Stimulated activated memory B cell treated with anti-CD40 and anti-IgM and Interleukin-4, amounts not matched to agents 10 μg/mL and 1 μg/mL and 100 μg/mL, for 72 hours (primary cell): ENCODE measurements around the gene PTPN2.
"Not testable (repeated sequence)": the region's sequence is repeated elsewhere in the genome, so short reads cannot be mapped to it uniquely, and the experiment has no call there.

ENCODE experiments used
- ATAC-seq: fragments of 150-1000 bp; cut with Tn5 transposase; 2 replicates; pipeline ENCODE4 v1.10.0; 2021
- H3K27ac Mint-ChIP-seq: one replicate; pipeline ENCODE4 v1.8.0; 2022; ENCODE audit warnings: mild to moderate bottlenecking, mixed read lengths
- H3K27me3 Mint-ChIP-seq: one replicate; pipeline ENCODE4 v1.8.0; 2022; ENCODE audit warnings: mixed read lengths
- H3K36me3 Mint-ChIP-seq: one replicate; pipeline ENCODE4 v1.8.0; 2022; ENCODE audit warnings: mixed read lengths
- H3K4me1 Mint-ChIP-seq: one replicate; pipeline ENCODE4 v1.8.0; 2022; ENCODE audit warnings: mixed read lengths
- H3K4me3 Mint-ChIP-seq: one replicate; pipeline ENCODE4 v1.8.0; 2022; ENCODE audit warnings: mild to moderate bottlenecking, moderate library complexity, mixed read lengths
- H3K9me3 Mint-ChIP-seq: one replicate; pipeline ENCODE4 v1.8.0; 2022; ENCODE audit warnings: mixed read lengths

Gene PTPN2

GRCh38 chr18:12879840-12880540, 4.0 kb downstream of the PTPN2 start:
- ATAC-seq: no peak
- H3K27ac Mint-ChIP-seq: peak overlapping the region; percentile 81
- H3K9me3 Mint-ChIP-seq: no peaks in the 10 kb centered on the region

GRCh38 chr18:12874992-12875391, 9.0 kb downstream of the PTPN2 start:
- ATAC-seq, H3K4me3 Mint-ChIP-seq, H3K9me3 Mint-ChIP-seq, H3K27me3 Mint-ChIP-seq: not testable (repeated sequence)
- peaks cover 11% of the 10 kb centered on the region for H3K36me3 Mint-ChIP-seq
- peaks cover 43% of the 10 kb centered on the region for H3K4me1 Mint-ChIP-seq
- peak overlapping the region; percentile 72 for H3K27ac Mint-ChIP-seq

More at GRCh38 chr18:12879840-12880540, 4.0 kb downstream of the PTPN2 start:
- Mint-ChIP-seq H3K36me3 (peaks cover 11% of the 10 kb centered on the region), H3K4me1 (peaks cover 77% of the 10 kb centered on the region), H3K4me3 (peak overlapping the region; percentile 57), H3K27me3 (no peaks in the 10 kb centered on the region)

GRCh38 chr18:12873961-12874567, 10.0 kb downstream of the PTPN2 start:
- H3K27me3 Mint-ChIP-seq, H3K4me3 Mint-ChIP-seq, H3K9me3 Mint-ChIP-seq, H3K27ac Mint-ChIP-seq, ATAC-seq: not testable (repeated sequence)
- Mint-ChIP-seq H3K36me3 (peaks cover 11% of the 10 kb centered on the region), H3K4me1 (peaks cover 33% of the 10 kb centered on the region)

- Mint-ChIP-seq H3K27ac (no peak overlapping the region), H3K36me3 (peaks cover 15% of the 10 kb centered on the region), H3K9me3 (no peaks in the 10 kb centered on the region), H3K4me3 (no peak overlapping the region), H3K27me3 (no peaks in the 10 kb centered on the region), H3K4me1 (peaks cover 33% of the 10 kb centered on the region)
- ATAC-seq: no peak
These were observed 11.6 kb downstream of the PTPN2 start for GRCh38 chr18:12872408-12872807.

- ATAC-seq: no peak
- H3K27ac Mint-ChIP-seq: no peak overlapping the region
- H3K9me3 Mint-ChIP-seq: no peaks in the 10 kb centered on the region
- H3K27me3 Mint-ChIP-seq: no peaks in the 10 kb centered on the region
- H3K4me3 Mint-ChIP-seq: no peak overlapping the region
- H3K36me3 Mint-ChIP-seq: peaks cover 6% of the 10 kb centered on the region
- peaks cover 37% of the 10 kb centered on the region for H3K4me1 Mint-ChIP-seq
These were observed 15.5 kb downstream of the PTPN2 start for GRCh38 chr18:12868576-12868975.

GRCh38 chr18:12867441-12868123, 16.5 kb downstream of the PTPN2 start:
- no peak for ATAC-seq
- Mint-ChIP-seq H3K4me3 (no peak overlapping the region), H3K9me3 (no peaks in the 10 kb centered on the region), H3K27ac (peak overlapping the region; percentile 8), H3K4me1 (peaks cover 47% of the 10 kb centered on the region), H3K27me3 (no peaks in the 10 kb centered on the region), H3K36me3 (peaks cover 6% of the 10 kb centered on the region)

GRCh38 chr18:12863687-12864216, 20.3 kb downstream of the PTPN2 start:
- no peaks in the 10 kb centered on the region for H3K27me3 Mint-ChIP-seq
- no peak overlapping the region for H3K27ac Mint-ChIP-seq
- no peaks in the 10 kb centered on the region for H3K9me3 Mint-ChIP-seq
- no peak for ATAC-seq
- peaks cover 84% of the 10 kb centered on the region for H3K4me1 Mint-ChIP-seq
- peaks cover 12% of the 10 kb centered on the region for H3K36me3 Mint-ChIP-seq
- no peak overlapping the region for H3K4me3 Mint-ChIP-seq

GRCh38 chr18:12862874-12863482, 21.1 kb downstream of the PTPN2 start:
- peak overlapping the region; percentile 82 for H3K27ac Mint-ChIP-seq
- no peaks in the 10 kb centered on the region for H3K27me3 Mint-ChIP-seq
- ATAC-seq: no peak
- no peaks in the 10 kb centered on the region for H3K9me3 Mint-ChIP-seq
- H3K4me1 Mint-ChIP-seq: peaks cover 82% of the 10 kb centered on the region
- H3K4me3 Mint-ChIP-seq: no peak overlapping the region
- H3K36me3 Mint-ChIP-seq: peaks cover 12% of the 10 kb centered on the region

- H3K4me3 Mint-ChIP-seq: no peak overlapping the region
- H3K4me1 Mint-ChIP-seq: peaks cover 82% of the 10 kb centered on the region
These were observed 21.6 kb downstream of the PTPN2 start for GRCh38 chr18:12862467-12862866.

GRCh38 chr18:12861637-12862036, 22.4 kb downstream of the PTPN2 start:
- Mint-ChIP-seq H3K9me3 (no peaks in the 10 kb centered on the region), H3K4me1 (peaks cover 85% of the 10 kb centered on the region), H3K36me3 (peaks cover 7% of the 10 kb centered on the region), H3K27ac (peak overlapping the region; percentile 82), H3K27me3 (no peaks in the 10 kb centered on the region), H3K4me3 (no peak overlapping the region)
- no peak for ATAC-seq

More at GRCh38 chr18:12862467-12862866, 21.6 kb downstream of the PTPN2 start:
- Mint-ChIP-seq H3K9me3 (no peaks in the 10 kb centered on the region), H3K27ac (peak overlapping the region; percentile 82), H3K27me3 (no peaks in the 10 kb centered on the region), H3K36me3 (peaks cover 8% of the 10 kb centered on the region)
- no peak for ATAC-seq

GRCh38 chr18:12860530-12860929, 23.5 kb downstream of the PTPN2 start:
- peaks cover 82% of the 10 kb centered on the region for H3K4me1 Mint-ChIP-seq
- peaks cover 17% of the 10 kb centered on the region for H3K36me3 Mint-ChIP-seq
- H3K27ac Mint-ChIP-seq: no peak overlapping the region
- no peak overlapping the region for H3K4me3 Mint-ChIP-seq
- H3K27me3 Mint-ChIP-seq: no peaks in the 10 kb centered on the region
- ATAC-seq: no peak
- H3K9me3 Mint-ChIP-seq: no peaks in the 10 kb centered on the region

GRCh38 chr18:12858991-12859390, 25.0 kb downstream of the PTPN2 start:
- Mint-ChIP-seq H3K4me1 (peaks cover 87% of the 10 kb centered on the region), H3K27me3 (no peaks in the 10 kb centered on the region), H3K9me3 (no peaks in the 10 kb centered on the region), H3K4me3 (no peak overlapping the region), H3K27ac (no peak overlapping the region), H3K36me3 (peaks cover 30% of the 10 kb centered on the region)
- no peak for ATAC-seq

GRCh38 chr18:12857991-12858544, 26.0 kb downstream of the PTPN2 start:
- Mint-ChIP-seq H3K27me3 (no peaks in the 10 kb centered on the region), H3K4me1 (peaks cover 87% of the 10 kb centered on the region), H3K27ac (no peak overlapping the region), H3K4me3 (no peak overlapping the region), H3K36me3 (peaks cover 40% of the 10 kb centered on the region), H3K9me3 (no peaks in the 10 kb centered on the region)
- no peak for ATAC-seq

- H3K4me3 Mint-ChIP-seq: peak overlapping the region; percentile 8
- no peaks in the 10 kb centered on the region for H3K9me3 Mint-ChIP-seq
- peaks cover 47% of the 10 kb centered on the region for H3K36me3 Mint-ChIP-seq
- no peak overlapping the region for H3K27ac Mint-ChIP-seq
- H3K27me3 Mint-ChIP-seq: no peaks in the 10 kb centered on the region
- ATAC-seq: peak; percentile 73
- peaks cover 87% of the 10 kb centered on the region for H3K4me1 Mint-ChIP-seq
These were observed 26.7 kb downstream of the PTPN2 start for GRCh38 chr18:12857215-12857905.
